Stimulated activated CD8-positive, alpha-beta memory T cell treated with anti-CD3 and anti-CD28 coated beads, Interleukin-15, amount 100 ng/mL, for 48 hours (primary cell): ENCODE measurements around the gene YY1.
"Not testable (repeated sequence)": the region's sequence is repeated elsewhere in the genome, so short reads cannot be mapped to it uniquely, and the experiment has no call there.

ENCODE experiments used
- DNase-seq, 2 donors: peaks; one replicate each; pipeline ENCODE4 v3.0.0-alpha.2; 2020; ENCODE audit warnings: low read depth in 2 of 2

Gene YY1

GRCh38 chr14:100243020-100243419, 4.1 kb downstream of the YY1 start:
- no peak for DNase-seq

DNA sequence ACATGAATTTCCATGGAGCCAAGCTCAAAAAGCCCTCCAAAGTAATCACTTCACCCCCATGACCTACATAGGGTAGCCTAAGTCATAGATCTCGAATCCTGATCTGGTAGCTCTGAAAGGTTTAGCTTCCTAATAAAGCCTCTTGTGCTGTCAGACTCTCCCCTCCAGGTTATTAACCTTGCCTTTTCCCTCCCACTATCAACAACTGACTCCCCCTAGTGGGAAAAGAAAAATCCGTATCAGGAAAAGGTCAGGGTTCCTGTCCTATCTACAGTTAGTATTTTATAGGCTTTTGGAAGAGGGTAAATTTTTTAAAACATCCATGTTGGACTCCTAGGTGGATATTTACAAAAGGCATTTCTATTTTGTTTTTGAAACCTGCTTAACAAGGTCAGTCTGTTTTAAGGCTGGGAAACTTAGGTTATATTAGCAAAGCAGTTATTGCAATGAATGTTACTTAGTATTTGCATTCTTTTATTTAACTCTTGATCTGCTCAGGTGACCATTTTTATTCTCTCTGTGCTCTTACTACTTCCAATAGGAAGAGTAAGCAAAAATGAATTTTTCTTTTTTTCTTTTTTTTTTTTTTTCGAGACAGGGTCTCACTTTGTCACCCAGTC, 8.0 kb downstream of the YY1 start:
- no peak for DNase-seq

DNA sequence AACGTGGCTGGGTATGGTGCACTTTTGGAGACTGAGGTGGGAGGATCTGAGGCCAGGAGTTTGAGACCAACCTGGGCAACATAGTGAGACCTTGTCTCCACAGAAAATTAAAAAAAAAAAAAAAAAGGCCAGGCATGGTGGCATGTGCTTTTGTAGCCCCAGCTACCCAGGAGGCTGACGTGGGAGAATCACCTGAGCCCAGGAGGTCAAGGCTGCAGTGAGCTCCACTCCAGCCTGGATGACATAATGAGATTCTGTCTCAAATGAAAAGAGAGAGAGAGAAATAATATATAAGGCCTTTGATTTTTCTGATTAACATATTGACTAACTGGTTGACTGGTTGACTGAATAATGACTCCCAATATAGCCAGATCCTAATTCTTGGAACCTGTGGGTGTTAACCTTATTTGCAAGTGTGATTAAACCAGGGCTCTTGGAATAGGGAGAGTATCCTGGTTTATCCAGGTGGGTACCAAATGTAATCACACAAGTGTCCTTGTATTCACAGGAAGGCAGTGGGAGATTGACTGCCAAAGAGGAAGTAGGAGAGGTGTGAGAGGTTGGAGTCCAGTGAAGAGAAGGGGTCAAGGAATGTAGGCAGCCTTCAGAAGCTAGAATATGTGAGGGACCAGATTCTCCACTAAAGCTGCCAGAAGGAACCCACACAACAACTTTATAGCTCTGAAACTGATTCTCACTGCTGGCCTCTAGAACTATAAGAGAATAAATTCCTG, 12.0 kb downstream of the YY1 start:
- DNase-seq, result no peak

DNA sequence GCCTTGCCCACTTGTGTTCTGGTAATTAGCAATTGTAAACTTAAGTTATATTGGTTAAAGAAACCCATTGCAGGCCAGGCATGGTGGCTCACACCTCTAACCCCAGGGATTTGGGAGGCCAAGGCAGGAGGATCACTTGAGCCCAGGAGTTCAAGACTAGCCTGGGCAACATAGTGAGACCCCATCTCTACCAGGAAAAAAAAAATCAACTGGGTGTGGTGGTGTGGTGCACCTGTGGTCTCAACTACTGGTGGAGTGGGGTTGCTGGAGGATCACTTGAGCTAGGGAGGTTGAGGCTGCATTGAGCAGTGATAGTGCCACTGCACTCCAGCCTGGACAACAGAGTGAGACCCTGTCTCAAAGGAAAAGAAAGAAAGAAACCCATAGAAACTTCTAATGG, 13.7 kb downstream of the YY1 start:
- DNase-seq, result no peak

GRCh38 chr14:100256339-100256895, 17.5 kb downstream of the YY1 start:
- DNase-seq, result no peak

GRCh38 chr14:100261621-100262020, 22.7 kb downstream of the YY1 start:
- peak; percentile 8 to 32 for DNase-seq

DNA sequence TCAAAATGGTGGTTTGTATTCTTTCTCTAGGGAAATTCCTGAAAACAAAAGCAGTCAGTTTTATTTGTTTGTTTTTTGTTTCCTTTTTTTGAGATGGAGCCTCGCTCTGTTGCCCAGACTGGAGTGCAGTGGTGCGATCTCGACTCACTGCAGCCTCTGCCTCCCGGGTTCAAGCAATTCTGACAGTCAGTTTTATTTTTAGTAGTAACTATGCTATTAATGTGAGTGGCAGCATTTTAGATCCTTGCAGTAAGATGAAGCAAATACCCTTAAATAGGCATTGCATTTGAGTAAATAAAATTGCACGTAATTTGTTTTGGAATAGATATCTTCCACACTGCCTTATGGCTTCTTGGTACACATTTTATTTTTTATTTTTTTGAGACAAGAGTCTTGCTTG, 23.6 kb downstream of the YY1 start:
- DNase-seq, result no peak

GRCh38 chr14:100263141-100263540, 24.2 kb downstream of the YY1 start:
- no peak for DNase-seq

DNA sequence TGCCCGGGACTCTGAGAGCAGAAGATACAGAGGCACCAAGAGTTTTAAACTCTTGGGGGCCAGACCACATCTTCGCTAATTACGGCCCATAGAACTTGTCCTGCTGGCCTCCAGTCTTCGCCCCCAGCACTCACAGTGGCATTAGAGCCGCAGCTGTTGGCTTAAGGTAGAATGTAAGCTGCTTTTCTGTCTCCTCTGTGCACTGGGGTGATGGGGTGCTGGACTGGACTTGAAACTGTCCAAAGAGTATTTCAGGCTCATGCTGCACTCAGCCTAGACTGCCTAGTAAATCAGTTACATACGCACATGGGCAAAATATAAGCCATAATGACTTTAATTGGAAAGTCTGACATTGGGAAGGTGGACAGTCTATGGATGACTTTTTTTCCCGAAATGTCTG, 29.0 kb downstream of the YY1 start:
- DNase-seq, result no peak

DNA sequence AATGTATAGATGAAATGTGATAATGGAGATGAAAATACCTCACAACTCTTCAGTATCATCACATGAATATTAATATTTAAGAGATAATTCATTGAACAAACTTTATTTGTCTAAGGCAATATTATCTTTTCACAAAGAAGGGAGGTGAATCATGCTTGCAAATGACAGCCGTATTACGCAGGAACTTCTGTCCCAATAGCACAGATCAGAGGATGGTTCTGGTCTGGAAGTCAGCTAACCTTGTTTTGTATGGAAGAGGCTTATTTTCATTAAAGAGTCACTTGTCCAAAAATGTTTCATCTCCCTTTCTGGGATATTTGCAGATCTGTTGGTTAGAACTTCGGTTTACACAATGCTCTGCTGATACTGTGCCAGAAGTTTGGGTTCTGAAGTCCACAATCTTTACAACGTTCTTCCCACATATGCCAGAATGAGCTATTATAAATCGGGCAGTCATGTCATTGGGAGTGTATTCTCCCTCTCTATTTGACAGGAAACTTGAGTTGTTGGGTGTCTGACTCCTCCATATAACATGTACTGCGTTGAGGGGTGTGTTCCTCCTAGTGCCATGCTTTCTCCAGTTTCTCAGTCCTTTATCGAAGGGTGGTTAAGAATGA, 29.8 kb downstream of the YY1 start:
- no peak for DNase-seq

DNA sequence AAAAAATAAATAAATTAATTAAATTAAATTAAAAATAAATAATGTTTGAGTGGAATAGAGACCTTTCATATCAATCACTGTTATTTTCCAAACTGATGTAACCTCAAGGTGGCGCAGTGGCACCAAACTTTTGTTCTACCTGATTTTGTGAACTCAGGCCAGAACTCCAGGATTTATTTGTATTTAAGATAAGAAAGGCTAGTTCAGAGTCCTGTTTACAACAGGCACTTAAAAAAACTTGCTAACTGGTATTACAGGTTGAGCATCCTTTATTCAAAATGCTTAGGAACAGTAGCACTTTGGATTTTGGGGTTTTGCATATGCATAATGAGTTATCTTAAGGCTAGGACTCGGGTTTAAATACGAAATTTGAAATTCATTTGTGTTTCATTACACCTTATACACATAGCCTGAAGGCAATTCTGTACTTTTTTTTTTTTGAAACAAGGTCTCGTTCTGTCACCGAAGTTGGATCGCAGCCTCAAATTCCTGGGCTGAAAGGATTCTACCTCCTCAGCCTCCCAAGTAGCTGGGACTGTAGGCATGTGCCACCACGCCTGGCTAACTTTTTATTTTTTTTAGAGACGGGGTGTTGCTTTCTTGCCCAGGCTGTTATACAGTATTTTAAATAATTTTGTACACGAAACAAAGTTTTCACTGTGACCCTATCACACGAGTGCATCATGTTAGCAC, 32.4 kb downstream of the YY1 start:
- DNase-seq, result no peak

DNA sequence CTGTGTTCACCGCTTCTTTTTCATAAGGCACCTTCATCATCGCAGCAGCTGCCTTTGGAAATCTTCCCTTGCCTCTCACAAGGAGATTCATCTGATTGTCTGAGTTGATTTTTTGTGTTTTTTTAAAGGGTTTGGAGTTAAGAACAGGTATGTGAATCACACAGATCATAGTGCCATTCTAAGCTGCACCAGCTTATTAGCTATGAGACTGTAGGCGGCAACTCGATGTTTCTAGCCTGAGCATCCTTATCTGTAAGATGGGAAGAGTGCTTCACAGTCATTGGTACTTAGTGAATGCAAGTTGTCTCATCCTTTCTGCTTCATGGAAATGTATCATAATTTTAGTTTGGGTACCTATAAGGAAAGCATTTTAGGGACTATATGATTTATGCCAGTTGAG, 35.3 kb downstream of the YY1 start:
- no peak for DNase-seq

GRCh38 chr14:100275214-100275613, 36.3 kb downstream of the YY1 start:
- DNase-seq, result no peak

DNA sequence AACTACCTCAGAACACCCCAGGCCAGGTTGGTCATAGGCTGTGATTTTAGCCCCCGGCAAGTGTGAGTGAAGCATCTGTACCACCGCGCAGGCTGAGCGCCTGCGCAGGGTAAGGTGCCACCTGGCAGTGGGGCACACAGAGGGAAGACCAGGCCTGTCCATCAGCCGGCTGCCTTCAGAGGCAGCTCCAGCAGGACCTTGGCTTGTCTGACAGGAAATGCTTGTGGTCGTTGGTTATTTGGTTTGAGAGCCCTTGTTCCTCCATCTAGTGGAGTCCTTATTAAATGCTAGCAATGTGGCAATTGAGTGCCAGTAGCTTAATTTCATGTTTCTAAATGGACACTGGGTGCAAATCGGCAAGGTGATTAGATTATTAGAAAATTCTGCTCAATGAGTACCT, 39.8 kb downstream of the YY1 start:
- DNase-seq, result no peak

GRCh38 chr14:100279133-100279532, 40.2 kb downstream of the YY1 start:
- DNase-seq, result no peak

GRCh38 chr14:100279563-100279962, 40.6 kb downstream of the YY1 start:
- DNase-seq, result no peak

- DNase-seq, result no peak
These were observed 42.5 kb downstream of the YY1 start for GRCh38 chr14:100281286-100282082.

DNA sequence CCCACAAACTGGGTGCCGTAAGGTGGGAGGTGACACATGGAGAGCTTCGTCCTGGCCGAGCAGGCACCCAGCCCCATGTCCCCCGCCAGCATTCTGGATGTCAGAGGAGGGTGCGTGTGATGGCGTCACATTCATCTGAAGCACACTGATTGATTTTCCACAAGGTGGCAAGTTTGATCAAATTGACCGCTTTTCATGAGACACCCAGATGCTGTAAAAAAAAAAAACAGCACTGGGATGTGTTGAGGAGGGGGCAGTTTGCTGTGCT, 43.1 kb downstream of the YY1 start:
- no peak for DNase-seq

- DNase-seq, result no peak
These were observed 43.9 kb downstream of the YY1 start for GRCh38 chr14:100282766-100283419.

DNA sequence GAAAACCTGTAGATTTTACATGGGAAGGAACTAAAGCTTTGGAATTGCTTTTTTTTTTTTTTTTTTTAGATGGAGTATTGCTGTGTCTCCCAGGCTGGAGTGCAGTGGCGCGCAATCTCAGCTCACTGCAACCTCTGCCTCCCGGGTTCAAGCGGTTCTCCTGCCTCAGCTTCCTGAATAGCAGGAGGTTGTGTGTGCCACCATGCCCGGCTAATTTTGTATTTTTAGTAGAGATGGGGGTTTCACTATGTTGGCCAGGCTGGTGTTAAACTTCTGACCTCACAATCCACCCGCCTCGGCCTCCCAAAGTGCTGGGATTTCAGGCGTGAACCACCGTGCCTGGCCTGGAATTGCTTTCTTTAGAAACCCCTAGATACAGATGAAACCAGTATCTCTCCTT, 44.5 kb downstream of the YY1 start:
- not testable (repeated sequence) for DNase-seq
